ENCODE measurements around the gene LIPE.
"Not testable (repeated sequence)": the region's sequence is repeated elsewhere in the genome, so short reads cannot be mapped to it uniquely, and the experiment has no call there.

Gene LIPE

DNA sequence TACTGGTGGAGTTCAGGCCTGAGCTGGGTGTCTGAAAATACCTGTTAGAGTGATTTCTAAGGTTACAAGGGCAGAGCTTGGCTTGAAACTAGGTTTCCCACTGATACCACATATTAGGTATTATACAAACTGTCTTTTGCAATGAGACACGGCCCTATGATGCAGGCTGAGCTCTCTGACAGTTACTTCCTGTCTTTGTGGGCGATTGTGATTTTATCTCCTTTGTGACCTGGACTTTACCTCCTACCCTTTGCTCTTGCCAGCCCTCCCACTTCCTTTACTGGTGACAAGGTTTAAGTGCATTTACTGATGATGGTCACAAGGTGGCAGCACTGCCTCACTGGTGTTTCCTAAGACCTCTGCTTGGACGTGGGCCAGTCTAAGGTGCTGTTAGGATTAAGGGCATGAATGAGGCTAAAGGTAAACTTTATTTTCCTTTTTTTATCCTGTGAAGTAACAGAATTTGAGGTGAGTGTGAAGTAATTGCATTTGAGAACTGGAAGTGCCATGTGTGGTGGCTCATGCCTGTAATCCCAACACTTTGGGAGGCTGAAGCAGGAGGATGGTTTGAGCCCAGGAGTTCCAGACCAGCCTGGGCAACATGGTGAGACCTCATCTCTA, 23.2 kb upstream of the LIPE start:
- peak; percentile 87 for DNase-seq (ENCODE audit: low spot score)
- FAIRE-seq, result peak; percentile 74

DNA sequence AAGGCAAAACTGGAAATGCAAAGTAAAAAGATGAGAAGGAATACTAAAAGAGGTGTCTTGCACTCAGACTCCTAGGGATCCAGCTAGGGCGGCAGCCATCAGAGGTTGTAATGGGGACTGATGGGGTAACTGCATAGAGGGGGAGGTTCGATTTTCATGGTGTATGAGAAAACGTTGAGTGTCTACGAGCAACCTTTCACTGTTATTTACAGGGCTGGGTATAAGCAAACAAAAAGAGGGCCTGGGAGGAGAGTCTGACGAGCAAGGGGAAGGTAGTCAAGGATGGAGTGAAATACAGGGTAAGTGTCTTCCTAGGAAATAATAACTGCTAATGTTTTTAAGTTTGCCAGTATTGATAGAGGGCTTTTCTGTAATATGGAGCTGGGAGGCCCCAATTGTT, 21.1 kb upstream of the LIPE start:
- DNase-seq (ENCODE audit: low spot score); FAIRE-seq: not testable (repeated sequence)

DNA sequence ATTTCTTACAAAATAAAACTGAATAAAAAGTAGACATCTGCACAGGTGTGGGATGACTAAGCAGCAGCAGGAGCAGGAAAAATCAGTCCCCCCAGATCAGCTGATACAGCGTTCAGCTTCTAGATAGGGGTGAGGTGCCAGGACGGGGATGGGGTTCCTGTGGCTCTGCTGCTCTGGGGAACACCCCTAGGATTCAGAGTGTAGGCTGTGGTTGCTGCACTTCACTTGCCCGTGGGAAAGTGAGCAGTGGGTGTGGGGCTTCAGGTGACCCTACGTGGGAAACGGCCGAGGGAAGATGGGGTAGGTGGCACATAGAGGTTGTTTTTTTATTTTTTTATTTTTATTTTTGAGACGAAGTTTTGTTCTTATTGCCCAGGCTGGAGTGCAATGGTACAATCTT, 18.8 kb upstream of the LIPE start:
- DNase-seq (ENCODE audit: low spot score) (no peak), FAIRE-seq (no peak)

DNA sequence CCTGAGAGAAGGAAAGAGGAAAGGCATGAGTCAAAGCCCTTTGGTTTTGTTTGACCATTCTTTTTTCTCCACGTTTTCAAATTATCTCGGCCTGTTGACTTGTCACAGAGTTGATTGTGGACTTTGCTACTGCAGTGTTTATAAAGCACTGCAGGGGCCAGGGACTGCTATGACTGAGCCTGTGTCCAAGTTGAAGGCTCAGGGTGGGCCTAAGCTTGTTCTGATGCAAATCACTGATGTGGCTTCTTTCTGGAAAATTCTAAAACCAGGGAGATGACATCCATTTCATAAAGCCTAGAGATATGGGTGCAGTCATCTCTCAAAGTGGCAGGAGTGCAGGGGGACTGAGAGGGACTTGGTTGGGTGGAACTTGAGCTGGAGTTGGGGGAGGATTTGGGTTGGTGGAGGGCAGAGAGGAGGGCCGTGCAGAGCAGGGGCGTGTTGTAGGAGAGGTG, 16.8 kb upstream of the LIPE start:
- FAIRE-seq (no peak), DNase-seq (ENCODE audit: low spot score) (no peak)

DNA sequence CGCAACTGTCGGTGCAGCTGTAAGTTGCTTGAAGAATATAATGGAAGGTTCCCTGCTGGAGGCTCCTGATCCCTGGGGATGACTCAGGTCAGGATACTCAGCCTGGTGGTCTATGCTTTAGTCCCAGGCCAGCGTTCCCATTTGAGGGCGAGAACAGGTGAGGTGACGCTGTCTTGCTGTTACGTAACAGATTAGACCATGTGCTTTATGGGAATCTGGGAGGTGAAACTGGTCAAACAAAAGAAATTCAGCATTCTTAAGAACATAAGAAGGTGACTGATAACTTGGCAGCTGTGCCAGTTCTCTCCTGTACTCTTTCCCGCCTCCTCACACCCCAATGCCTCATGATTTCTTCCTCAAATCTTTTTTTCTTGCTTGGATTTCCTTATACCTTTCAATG, 15.6 kb upstream of the LIPE start, which contains the start of gene CXCL17:
CXCL17 (minus strand) TSS at position 114 of the 400 bp plus-strand sequence. CDS start 114 bp downstream, outside the sequence.
- FAIRE-seq (no peak), DNase-seq (ENCODE audit: low spot score) (no peak)

DNA sequence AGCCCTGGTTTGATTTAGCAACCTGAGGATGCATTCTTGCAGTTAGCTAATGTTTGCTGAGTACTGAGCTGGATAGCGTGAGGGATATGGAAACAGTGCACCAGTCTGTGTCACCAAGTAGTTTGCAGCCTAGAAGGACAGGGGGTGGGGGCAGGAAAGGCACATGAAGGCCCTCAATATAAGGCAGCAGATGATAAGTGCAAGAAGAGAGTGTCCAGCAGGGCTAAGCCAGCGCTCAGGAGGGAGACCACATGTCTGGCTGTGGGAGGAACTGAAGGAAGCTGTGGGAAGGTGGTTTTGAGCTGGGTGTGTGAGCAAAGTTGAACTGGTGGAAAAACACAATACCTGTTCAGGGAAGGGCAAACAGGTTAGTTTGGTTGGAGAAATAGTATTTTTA, 13.9 kb upstream of the LIPE start:
- DNase-seq (ENCODE audit: low spot score) (no peak), FAIRE-seq (no peak)

DNA sequence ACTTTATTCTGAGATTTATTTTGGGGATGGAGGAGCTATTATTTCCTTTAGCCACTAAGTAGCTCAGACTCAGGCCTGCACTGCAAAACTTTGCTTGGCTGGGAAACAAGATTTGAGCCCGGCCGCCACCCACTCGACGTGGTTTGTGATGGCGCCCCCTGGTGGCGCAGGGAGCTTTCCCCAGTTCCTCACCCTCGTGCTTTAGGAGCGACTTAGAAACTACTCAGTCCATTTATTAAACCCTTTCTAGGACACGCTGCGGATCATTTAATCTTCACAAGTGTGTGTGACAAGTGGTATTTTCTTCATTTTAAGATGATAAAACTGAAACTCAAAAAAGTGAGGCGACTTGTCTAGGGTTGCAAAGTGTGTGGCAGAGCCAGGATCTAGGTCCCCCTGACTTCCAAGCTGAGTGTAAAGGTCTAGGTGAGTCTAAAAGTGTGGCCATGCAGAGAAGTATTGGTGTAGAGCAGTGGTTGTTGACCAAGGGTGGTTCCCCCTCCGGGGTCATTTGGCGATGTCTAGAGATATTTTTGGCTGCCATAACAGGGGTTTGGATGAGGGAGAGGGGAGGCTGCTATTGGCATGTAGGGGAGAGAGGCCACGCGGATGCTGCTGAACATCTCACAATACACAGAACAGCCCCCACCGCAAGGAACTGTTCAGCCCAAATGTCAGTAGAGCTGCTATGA, 13.3 kb upstream of the LIPE start:
- DNase-seq (ENCODE audit: low spot score), result peak; percentile 12
- FAIRE-seq, result no peak

DNA sequence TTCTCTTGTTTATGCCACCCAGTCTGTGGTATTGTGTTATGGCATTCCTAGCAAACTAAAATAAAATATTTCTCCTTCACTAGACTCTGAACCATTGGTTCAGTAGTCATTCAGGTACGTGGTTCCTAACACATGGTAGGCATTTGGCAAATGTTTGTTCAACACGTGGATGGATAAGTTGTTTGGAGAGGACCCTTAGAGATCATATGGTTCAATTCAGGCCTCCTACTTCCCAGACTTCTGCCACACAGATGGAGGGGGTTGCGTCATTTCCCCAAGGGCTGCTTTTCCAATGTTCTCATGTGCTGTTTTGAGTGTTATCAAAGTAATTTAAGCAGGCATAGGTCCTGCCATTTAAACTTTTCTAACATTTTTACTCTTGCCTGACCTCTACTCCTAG, 8.8 kb upstream of the LIPE start:
- FAIRE-seq (no peak), DNase-seq (ENCODE audit: low spot score) (no peak)

DNA sequence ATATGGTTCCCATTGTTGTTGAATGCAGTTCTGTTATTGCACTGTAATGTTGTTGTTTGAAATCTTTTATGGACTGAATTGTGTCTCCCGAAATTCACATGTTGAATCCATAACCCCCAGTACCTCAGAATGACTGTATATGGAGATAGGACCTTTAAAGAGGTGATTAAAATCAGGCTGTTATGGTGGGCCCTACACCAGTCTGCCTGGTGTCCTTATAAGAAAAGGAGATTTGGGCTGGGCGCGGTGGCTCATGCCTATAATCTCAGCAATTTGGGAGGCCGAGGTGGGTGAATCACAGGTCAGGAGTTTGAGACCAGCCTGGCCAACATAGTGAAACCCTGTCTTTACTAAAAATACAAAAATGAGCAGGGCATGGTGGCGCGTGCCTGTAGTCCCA, 8.1 kb upstream of the LIPE start:
- no peak for DNase-seq (ENCODE audit: low spot score)
- no peak for FAIRE-seq

DNA sequence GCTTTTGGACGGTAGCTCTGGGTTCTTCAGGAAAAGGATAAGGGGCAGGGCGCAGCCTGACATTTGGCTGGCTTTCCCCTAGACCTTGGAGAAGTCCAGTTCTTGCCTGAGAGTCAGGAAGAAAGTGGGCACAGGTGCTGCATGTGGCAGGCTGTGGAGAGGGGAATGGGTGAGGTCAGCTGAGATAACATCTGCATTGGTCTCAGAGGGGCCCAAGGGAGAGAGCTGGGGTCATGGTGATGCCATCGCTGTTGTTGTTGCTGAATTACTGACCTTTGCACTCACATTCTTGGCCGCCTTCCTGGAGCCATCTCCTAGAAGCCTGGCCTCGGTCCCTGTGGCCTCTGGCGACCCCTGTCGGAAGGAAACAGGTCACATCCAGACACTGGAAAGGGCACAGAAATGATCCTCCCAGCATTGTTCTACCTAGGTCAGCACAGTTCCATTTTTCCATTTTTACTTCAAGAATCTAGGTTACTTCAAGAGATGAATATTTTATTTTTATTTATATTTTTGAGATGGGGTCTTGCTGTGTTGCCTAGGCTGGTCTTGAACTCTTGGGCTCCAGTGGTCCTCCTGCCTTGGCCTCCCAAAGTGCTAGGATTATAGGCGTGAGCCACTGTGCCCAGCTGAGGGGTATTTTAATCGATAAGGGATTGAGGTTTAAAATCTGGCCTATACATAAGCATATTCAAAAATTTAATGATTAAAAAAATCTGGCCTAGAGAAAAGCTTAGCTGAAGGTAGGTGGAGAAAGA, 6.5 kb upstream of the LIPE start:
- FAIRE-seq (no peak), DNase-seq (ENCODE audit: low spot score) (peak; percentile 43)

DNA sequence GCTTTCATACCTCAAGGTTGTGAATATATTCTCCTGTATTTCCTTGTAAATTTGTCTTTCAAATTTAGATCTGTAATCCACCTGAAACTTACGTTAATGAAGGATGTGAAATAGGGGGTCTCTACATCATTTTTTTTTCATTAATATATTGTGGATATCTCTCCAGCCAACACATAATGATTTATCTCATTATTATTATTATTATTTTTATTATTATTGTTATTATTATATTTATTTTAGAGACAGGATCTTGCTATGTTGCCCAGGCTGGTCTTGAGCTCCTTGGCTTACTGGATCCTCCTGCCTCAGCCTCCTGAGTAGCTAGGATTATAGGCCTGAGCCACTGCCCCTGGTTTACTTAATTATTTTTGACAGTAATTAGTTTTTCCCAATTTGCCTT, 4.3 kb upstream of the LIPE start:
- DNase-seq (ENCODE audit: low spot score) (no peak), FAIRE-seq (no peak)

DNA sequence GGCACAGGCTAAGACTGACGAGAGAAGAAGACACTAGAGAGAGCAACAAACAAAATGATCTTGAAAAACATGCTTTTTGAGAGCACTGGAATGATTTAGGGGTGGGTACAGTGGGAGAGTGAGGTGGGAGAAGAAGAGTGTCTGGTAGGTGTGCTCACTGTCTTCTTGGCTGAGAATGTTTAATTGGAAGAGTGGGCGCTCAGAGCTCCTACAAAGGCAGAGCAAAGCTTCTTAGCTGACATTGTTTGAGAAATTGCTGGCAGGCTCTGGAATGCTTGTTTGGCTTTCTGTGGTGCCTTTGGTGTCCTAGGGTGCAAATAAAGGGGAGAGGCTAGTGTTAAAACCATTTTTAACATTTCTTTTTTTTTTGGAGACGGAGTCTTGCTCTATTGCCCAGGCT, 1.5 kb upstream of the LIPE start:
- no peak for DNase-seq (ENCODE audit: low spot score)
- no peak for FAIRE-seq

DNA sequence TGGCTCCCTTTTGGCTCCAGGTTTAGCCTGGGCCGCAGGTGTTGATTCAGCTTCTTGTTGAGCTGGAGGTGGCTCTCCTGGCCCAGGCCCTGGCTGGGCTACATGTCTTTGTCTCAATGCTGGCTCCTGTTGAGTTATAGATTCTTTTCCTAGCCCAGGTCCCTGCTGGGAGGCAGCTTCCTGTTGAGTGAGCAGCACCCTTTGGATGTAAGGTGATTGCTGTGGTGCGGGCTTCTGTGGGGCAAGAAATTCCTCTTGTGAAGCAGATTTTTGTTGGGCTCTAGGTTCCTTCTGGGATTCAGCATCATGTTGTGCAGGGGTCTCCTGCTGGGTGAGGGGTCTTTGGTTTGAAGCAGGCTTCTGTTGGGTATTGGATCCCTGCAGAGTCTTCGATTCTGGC, 545 bp downstream of the LIPE start:
- DNase-seq (ENCODE audit: low spot score) (no peak), FAIRE-seq (no peak)

DNA sequence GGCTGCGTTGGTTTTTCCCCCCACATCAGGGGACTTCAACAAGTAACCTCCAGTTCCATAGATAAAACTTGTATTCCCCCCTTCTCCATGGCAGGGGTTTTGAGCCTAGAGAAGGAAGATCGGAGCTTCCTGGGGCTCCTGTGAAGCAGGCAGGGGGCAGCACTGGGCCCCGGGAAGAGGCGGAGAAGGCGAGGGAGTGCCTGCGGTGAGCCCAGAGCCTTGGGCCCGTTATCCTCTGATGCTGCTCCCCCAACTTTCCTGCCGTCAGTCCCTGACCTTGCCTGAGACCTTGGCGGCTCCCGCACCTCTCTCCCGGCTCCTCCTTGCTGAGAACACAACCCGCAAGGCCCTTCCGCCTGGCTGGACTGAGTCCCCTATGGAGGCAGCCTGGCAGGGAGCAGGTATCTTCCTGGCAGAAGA, 2.5 kb downstream of the LIPE start:
- DNase-seq (ENCODE audit: low spot score) (no peak), FAIRE-seq (no peak)

DNA sequence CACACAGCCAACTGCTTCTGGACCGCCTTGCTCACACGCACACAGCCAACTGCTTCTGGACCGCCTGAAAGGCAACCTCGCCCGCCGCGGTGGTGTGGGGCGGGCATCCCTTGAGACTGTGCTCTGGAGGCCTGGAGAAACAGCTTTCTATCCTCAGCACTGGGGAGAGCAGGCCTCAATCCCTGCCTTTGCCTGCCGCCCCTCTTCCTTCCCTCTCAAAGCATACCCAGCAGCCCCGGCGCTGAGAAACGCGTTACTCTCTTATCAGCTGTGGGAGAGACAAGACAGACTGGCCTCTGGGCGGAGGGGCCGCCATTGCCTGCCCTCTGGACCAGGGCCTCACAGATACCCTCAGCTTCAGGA, 2.9 kb downstream of the LIPE start:
- no peak for DNase-seq (ENCODE audit: low spot score)

DNA sequence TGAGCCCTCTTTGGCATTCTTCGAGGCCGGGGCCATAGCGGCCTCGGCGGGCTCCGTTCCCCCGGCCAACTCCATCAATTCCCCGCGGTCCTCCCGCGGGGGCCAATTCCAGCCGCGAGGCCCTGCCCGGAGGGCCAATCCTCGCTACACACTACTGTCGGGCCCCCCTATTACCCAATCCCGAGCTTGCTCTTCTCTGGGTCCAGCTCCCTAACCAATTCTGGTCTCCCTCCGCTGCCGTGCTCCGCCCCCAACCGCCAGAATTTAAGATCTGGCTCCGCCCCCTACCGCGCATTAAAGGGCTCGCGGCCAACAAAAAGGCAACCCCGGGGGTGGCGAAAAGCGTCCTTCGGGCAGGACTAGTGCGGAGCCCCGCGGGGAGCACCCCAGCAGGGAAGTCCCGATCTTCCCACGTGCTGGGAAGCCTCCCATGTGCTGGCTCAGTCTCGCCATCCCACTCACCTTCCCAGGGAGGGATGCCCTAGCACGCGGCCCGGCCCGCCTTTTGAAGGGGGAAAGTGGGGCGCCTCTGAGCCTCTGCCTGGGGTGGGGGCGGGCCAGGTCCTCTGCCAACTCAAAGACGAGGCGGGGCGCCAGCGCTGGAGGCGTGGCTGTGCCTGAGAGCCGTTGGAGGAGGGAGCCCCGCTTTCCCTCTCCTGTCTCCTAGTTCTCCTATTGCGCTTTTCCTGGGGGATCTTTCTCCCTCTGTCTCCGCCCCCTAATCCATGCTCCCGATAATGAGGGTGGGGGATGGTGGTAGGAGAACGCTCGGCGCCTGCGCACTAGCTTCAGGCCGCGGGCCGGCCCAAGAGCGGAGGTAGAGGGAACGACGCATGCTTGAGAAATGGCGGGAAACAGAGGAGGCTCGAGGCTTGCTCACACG, 3.5 kb downstream of the LIPE start:
- FAIRE-seq (no peak), DNase-seq (ENCODE audit: low spot score) (peak; percentile 53)

More for the DNA sequence above, 2.9 kb downstream of the LIPE start:
- FAIRE-seq, result no peak

DNA sequence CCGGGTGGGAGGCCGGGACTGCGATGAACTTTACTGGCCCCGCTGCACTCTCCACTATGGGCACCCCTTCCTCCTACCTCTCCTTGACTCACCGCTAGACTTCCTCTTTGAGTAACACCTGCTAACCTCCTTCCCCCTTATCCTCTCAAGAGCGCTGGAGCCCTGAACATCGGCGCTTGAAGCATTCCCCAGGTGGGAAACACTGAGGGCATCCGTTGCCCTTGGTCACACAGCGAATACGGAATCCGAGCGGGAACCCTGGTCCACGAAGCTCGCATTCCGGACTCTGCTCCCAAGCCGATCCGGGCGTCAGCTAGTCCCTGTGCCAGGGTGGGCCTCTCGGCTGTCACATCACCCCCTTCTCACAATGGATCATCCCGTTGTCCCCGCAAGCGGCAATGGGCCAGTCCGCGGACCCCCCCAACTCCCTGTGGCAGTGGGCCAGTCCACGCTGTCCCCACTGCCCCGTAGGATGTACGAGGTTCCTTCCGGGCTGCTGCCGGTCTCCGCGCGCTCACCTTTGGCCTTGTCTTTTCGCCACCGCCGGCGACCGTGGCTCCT, 4.2 kb downstream of the LIPE start:
- no peak for DNase-seq (ENCODE audit: low spot score)
- no peak for FAIRE-seq

DNA sequence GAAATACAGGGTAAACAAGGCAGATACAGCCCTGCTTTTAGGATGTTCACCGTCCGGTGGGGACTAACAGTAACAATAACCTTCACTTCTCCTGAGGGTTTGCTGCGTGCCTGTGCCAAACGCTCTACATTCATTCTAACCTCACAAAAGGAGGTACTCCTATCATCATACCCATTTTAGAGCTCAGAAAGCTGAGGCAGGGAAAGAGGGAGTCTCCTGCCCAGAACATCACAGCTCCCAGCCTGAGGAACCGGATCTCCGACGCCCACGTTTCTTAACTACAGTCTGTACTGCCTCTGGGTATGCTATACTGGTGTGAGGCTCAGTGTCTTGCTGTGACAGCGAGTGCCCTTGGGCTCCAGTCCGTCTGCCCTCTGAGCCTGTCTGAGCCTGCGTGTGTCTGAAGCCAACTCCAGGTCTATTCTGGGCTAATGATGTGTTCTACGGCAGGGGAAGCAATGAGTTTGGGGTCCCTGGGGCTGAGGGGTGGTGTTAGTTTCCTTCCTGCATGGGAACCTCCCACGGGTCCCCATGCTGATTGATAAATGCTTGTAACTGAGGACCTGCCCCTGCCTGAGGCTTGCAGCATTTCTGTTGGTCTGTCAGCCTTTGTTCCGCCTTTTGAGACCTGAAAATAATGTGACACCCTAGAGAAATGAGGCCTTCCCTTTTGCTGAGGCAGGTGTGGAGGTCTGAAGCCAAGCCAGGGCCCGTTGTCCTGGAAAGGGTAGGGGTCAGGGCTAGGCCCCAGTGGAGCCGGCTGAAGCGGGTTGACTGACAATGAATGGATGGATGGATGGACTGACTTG, 4.9 kb downstream of the LIPE start:
- FAIRE-seq, result no peak

DNA sequence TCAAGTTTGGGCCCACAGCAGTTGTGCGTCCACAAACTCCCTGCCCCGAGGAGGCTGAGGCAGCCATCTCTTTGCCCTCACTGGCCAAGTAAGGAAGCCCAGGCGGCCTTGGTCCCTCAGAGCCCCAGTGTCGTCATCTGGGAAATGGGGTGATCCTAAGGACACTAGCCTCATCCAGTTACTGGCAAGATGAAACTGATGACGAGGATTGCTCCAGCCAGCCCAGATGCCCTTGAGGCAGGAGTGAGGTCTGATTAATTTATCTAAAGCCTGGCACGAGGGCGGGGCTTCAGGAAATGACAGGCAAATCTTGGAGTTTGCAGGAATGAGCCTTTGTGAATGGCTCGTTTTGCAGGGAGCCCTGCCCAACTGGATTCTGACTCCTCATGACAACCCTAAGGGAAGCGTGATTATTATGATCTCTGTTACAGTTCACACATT, 5.6 kb downstream of the LIPE start:
- no peak for FAIRE-seq
- no peak for DNase-seq (ENCODE audit: low spot score)

More for the DNA sequence above, 4.9 kb downstream of the LIPE start:
- DNase-seq (ENCODE audit: low spot score), result no peak

DNA sequence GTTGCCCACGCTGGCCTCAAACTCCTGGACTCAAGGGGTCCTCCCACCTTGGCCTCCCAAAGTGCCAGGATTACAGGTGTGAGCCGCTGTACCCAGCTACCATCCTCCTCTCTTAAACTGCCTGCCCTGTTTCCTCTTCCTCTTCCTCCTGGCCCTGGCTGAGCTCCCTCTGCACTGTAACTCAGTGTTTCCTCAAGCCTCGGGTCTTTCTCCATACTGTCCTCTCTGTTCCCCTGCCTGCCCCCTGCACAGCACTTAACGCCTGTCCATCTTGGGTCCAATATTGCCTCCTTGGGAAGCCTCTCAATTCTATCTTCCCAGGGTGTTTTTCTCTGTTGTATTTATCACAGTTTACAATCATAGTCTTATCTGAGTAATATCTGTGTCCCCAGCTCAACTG, 6.1 kb downstream of the LIPE start:
- DNase-seq (ENCODE audit: low spot score) (no peak), FAIRE-seq (no peak)
